ENCODE results near the gene SLC25A42. TPM values are rescaled to one million over a fixed set of nuclear protein-coding genes. Genes with fewer than 3 reads are reported as not detected.
"Not testable (repeated sequence)": the region's sequence is repeated elsewhere in the genome, so short reads cannot be mapped to it uniquely, and the experiment has no call there.

The SLC25A42 gene
- polyA plus RNA-seq, 1 donor, result 12.0 TPM

DNA sequence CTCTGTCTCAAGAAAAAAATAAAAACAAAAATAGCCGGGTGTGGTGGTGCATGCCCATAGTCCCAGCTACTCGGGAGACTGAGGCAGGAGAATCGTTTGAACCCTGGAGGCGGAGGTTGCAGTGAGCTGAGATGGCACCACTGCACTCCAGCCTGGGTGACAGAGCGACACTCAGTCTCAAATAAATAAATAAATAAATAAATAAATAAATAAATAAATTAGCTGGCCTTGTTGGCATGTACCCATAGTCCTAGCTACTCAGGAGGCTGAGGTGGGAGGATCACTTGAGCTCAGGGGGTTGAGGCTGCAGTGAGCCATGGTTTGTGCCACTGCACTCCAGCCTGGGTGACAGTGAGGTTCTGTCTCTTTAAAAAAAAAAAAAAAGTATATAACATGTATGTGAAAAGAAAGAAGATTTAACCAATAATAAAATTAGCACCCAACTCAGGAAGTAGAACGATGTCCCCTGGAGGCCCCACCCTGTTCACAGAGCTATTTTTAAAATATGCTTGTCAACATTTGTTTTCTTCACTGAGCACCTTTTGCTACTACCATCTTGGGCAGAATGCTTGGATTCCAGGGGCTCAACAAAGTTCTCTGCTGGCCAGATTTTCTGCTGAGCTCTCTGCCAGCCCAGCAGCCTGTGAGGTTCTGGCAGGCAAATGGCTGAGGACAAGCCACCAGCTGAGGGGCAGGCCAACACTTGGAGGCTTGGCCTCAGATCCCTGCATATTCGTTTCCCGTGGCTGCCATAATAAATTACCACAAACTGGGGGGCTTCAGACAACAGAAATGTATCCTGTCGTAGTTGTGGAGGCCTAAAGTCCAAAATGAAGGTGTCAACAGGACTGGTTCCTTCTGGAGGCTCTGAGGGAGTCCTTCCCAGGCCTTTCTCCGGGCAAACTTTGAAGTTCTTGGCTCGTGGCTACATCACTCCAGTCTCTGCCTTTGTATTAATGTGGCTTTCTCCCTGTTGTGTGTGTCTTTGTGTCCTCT lies 5.2 kb downstream of the SLC25A42 start:
- no peak for DNase-seq (ENCODE audit: low read depth)

DNA sequence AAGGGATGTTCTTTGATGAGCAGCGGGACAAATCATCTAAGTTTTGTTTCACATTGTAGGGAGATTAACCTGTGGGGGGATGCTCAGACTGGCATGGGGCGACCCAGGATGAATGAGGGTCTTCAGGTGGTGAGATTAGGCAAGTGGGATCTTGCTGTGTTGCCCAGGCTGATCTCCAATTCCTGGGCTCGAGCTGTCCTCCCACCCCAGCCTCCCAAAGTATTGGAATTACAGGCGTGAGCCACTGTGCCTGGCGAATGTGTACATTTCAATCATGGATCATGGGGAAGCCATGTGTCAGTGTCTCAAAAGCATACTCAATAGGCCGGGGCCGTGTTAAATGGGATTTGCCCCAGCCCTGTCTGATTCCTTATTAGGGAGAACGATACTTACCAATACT lies 8.1 kb downstream of the SLC25A42 start:
- DNase-seq (ENCODE audit: low read depth), result no peak

DNA sequence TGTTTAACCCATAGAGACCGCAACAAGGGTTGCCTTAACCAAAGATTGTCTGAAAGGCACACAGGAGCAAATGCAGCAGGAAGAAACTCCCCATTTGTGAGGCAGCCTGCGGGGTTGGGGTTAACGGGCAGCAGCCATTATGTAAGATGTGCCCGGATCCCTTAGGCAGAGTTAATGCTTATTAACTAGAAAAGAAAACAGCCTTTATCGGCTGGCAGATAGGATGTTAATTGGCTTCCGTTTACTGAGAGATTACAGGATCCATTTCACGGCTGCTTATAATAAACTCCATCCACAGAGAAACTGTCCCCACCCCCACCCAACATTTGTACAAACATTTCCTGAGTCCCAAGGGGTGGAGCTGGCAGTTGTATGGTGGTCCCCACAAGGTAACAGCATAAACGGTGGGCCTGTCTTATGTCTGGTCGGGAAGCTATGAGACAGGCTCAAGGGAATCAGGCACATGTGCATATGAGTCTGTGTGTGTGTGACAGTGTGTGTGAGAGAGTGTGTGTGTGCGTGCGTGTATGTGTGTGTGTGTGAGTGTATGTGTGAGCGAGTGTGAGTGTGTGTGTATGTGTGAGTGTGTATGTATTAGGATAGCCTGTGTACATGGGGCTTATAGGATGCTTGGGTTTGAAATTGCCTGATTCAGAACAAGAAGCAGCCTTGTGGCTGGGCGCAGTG lies 10.5 kb downstream of the SLC25A42 start:
- DNase-seq (ENCODE audit: low read depth), result no peak

DNA sequence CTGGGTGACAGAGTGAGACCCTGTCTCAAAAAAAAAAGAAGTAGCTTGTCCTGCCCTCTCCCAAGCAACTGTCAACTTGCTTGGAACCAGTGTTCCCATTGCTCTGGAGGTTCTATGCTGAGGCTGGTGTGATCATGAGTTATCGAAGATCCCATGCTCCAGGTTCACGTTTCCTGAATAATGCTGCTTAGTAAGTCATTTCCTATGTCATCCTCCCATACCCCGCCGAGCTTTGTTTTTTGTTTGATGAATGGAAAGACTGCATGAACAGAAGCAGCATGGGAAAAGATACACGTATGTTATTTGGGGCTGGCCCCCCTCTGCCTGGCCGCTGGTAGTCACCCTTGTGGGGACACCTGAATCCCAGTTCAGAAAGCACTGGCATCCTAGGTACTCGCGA lies 11.3 kb downstream of the SLC25A42 start:
- DNase-seq (ENCODE audit: low read depth), result no peak

DNA sequence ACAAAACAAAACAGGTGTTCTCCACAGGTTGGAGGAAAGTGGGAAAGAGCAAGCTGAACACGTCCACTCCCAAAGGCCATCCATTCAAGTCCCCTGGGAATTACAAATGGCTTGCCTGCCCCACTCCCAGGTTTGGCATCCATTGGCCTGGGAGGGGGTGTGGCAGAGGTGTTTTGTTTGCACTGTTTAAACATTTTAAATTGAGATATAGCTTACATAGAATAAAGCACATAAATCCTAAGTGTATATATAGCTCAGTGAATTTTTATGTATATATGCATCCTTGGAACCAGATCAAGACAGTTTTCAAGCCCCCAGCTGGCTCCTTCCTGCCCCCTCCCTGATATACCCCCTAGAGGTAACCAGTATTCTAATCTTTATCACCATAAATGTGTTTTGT lies 12.7 kb downstream of the SLC25A42 start:
- DNase-seq (ENCODE audit: low read depth), result no peak

DNA sequence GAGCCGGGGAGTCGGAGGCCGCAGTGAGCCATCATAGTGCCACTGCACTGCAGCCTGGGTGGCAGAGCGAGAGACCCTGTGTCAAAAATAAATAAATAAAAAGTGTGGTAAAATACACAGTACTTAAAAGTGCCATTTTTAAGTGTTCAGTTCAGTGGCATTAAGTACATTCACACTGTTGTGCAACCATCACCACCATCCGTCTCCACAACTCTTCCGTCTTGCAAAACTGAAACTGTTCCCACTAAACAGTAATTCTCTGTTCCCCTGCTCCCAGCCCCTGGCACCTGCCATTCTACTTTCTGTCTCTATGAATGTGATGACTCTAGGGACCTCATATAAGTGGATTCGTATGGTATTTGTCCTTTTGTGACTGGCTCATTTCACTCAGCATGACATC lies 13.3 kb downstream of the SLC25A42 start:
- no peak for DNase-seq (ENCODE audit: low read depth)

DNA sequence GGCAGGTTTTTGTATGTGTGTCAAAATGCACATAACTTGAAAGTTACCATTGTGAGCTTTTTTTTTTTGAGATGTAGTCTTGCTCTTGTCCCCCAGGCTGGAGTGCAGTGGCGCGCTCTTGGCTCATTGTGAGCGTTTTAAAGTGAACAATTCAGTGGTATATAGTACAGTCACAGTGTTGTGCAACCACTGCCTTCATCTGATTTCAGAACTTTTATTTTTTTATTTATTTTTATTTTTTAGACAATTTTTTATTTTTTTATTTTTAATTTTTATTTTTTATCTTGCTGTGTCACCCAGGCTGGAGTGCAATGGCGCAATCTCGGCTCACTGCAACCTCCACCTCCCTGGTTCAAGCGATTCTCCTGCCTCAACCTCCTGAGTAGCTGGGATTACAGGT lies 15.0 kb downstream of the SLC25A42 start:
- no peak for DNase-seq (ENCODE audit: low read depth)

DNA sequence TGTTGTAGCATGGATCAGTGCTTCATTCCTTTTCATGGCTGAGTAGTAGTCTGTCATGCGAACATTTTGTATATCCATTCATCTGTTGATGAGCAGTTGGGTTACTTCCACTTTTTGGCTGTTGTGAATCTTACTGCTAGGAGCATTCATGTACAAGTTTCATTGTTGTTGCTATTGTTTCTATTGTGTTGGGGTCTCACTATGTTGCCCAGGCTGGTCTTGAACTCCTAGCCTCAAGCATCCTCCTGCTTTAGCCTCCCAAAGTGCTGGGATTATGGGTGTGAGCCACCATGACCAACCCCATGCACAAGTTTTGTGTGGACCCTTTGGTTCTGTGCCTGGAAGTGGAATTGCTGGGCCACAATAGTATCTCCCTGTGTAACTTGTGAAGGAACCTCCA lies 15.8 kb downstream of the SLC25A42 start:
- DNase-seq (ENCODE audit: low read depth), result no peak

DNA sequence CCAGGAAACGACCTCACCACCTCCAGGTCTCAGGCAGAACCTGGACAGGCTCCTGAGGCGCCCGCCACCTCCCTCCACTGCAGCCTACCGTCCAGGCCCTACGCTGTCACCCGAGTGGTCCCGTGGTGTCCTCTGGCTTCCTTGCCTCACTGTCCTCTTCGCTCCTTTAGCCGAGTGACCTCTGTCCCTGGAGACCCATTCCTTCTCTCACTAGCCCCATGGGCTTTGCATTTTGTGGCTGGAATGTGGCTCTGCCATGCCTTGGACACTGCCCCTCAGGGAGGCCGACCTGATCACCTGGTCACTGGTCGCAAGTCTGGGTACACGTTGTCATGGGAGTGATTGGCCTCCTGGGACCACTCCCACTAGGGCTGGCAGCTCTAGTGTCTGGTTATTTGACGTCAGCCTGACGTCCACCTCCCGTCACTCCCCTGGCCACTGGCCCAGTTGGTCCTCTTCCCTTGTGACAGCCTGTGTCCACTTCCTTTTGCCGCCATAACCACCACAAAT lies 17.9 kb downstream of the SLC25A42 start:
- DNase-seq (ENCODE audit: low read depth), result no peak

DNA sequence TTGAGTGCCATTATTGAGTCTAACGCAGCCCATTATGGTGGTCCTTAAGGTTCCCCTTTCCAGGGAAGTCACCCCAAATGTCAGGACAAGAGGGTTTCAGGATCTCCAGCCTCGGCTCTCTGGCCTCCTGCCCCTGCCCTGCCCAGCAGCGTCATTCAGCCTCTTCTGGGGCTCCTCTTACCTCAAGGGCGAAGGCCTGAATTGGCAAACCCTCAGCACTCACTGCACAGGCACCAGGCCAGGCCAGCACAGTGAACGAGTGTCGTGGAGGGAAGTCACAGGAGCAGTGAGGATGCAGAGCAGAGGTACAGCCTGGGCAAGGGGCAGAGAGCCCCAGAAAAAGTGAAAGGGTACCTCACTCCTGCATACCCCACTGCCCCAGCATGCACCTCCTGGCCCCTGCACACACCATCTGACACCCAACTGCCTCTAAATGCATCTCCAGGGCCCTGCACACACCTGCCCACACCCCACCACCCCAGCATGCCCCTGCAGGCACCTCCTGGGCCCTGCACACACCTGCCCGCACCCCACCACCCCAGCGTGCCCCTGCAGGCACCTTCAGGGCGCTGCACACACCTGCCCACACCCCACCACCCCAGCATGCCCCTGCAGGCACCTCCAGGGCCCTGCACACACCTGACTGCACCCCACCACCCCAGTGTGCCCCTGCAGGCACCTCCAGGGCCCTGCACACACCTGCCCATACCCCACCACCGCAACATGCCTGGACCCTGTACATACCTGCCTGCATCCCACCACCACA lies 19.8 kb downstream of the SLC25A42 start:
- DNase-seq (ENCODE audit: low read depth), result no peak

DNA sequence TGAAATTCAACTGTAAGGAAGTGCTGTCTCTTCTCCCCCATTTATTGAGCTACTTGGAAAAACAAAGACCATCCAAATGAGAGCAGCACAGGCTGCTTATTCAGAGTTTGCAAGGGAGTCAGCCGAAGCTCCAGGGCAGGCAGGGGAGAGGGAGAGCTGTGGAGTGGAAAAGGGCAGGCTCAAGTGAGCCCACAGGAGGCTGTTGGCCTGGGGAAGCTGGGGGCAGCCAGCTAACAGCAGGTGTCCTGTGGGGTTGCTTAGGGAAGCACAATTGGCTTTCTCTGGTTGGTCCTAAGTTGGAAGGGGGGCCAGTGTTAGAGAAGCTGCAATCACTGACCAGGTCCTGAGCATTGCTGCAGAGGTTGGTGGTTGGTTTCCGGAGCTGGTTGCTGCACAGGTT lies 23.9 kb downstream of the SLC25A42 start:
- no peak for DNase-seq (ENCODE audit: low read depth)

DNA sequence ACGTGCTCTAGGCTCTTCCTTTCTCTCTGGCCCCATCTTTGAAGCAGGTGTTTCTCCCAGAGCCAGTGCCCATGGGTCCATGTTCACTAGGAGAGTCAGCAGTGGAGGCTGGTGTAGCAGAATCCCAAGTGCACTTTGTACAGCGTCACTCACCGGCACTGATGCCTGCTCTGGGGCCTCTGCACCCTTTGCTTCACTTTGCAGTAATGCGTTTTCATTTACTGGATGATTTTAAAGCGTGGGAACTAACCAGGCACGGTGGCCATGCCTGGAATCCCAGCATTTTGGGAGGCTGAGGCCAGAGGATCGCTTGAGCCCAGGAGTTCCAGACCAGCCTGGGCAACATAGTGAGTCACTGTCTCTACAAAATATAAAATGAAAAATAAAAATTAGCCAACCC lies 30.7 kb downstream of the SLC25A42 start:
- DNase-seq (ENCODE audit: low read depth), result no peak

DNA sequence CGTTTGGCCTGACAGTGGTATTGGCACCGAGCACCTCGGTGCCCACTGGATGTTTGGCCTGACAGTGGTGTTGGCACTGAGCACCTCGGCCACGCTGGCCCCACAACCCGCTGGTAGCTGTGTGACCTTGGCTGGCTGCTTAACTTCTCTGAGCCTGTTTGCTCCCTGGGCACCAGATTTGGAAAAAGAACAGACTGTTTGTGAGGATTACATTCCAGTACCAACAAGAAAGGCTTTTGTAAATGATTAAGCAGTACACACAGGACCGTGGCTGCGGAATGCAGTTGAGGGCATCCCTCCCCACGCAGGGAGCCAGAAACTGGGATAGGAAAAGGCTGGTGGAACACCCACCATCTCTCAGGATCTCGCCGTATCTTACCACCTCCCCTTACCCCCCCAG lies 31.9 kb downstream of the SLC25A42 start:
- no peak for DNase-seq (ENCODE audit: low read depth)

DNA sequence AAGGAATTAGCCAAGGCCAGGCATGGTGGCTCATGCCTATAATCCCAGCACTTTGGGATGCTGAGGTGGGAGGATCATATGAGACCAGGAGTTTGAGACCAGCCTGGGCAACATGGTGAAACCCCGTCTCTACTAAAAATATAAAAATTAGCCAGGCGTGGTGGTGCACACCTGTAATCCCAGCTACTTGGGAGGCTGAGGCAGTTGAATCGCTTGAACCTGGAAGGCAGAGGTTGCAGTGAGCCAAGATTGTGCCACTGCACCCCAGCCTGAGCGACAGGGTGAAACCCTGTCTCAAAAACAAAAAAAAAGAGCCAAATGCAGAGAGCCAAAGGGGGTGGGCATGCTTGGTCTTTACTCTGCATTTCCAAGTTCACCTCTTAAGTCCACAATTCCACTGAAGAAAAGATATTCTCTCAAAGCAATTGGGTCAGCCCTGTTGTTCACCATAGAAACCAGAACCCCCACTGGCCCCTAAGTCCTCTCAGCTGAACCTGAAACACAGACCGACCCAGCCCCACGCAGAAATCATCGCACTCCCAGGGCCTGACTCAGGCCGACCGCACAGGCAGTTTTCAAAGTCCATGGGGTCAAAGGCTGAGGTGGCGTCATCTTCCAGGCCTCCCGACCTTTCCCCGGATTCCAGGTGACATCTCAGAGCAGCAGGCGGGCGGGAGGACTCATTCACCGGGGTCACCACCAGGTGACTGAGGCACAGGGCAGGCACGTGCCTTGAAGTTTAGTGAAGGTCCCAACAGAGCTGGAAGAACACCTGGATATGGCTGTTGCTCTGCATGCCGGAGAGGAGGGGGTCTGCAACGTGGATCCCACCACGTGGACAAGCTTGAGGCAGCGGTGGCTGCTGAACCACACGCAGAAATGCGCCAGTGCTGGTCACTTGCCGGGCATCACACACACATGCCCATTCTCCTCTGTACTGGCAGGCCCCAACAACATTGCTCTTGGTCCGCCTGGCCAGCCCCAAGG lies 33.1 kb downstream of the SLC25A42 start:
- DNase-seq (ENCODE audit: low read depth), result no peak

DNA sequence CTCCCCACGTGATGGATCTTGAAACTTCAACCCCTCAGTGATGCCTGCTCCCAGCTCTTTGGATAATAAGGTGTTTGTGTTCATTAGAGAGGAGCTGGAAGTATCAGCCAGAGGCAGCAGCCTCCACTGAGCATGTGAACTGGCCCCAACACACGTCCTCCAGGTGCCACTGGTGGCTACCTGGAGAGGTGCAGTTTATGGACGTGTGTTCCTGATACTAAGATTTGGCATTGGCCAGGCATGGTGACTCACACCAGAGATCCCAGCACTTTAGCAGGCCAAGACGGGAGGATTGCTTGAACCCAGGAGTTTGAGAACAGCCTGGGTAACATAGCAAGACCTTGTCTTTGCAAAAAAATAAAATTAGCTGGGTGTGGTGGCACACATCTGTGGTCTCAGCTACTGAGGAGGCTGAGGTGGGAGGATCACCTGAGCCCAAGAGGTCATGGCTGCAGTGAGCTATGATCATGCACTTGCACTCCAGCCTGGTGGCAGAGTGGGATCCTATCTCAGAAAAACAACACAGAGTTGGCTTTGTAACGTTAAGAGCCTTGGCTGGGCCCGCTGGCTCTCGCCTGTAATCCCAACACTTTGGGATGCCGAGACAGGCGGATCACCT lies 34.4 kb downstream of the SLC25A42 start:
- DNase-seq (ENCODE audit: low read depth), result no peak

DNA sequence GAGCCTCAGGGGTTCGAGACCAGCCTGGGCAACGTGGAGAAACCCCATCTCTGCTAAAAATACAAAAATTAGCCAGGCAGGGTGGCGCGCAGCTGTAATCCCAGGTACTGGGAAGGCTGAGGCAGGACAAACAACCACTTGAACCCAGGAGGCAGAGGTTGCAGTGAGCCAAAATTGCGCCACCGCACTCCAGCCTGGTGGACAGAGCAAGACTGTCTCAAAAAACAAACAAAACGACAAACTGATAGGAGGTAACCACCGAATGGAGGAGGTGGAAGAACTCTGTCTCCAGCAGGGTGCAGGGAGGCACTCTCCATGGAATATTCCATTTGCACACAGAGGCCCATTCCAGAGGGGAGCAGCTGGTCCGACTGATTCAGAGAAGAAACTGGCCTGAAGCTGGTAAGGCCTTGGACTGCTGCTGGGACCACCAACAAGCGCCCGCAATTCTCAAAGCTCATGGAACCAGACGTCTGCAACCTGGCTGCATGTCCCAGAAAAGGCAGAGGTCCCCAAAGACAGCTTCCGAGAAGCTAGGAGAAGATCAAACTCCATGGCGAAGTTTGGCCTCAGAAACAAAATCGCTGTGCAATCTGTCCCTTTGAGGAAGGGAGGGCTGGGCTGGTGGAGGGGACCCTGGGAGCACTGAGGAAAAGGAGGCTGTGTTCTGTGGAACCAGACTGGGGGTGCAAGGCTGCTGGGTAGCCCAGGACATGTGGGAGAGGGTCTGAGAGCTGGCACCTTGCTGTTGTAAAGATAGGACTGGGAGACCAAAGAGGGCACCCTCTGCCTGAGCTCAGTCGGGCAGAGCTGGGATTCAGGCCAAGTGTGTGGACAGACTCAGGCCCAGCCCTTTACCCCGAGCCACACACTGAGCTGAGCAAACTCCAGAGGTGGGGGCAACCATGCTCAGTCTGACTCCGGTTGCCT lies 35.2 kb downstream of the SLC25A42 start:
- no peak for DNase-seq (ENCODE audit: low read depth)

DNA sequence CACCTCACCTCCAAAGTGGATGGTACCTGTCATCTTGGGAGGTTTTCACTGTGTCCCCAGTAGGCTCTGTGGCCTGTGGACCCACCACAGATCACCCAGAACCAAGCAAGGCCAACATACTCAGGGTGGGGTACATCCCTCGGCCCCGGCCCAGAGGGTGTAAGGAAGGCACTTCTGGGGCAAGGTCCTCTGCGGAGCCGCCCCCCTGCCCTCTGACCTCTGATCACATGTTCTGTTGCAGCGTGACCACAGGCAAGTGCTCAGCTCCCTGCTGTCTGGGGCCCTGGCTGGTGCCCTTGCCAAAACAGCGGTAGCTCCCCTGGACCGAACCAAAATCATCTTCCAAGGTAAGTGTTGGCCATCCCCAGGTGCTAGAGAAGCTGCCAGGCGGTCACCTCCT lies 37.7 kb downstream of the SLC25A42 start:
- DNase-seq (ENCODE audit: low read depth), result no peak

DNA sequence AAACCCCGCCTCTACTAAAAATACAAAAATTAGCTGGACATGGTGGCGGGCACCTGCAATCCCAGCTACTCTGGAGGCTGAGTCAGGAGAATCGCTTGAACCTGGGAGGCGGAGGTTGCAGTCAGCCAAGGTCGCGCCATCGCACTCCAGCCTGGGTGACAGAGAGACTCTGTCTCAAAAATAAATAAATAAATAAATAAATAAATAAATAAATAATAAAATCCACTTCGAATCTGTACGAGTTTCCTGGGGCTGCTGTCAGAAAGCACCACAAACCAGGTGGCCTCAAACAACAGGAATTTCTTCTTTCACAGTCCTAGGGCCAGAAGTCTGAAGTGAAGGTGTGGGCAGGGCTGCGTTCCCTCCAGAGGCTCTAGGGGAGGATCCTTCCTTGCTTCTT lies 38.8 kb downstream of the SLC25A42 start:
- DNase-seq (ENCODE audit: low read depth), result not testable (repeated sequence)

DNA sequence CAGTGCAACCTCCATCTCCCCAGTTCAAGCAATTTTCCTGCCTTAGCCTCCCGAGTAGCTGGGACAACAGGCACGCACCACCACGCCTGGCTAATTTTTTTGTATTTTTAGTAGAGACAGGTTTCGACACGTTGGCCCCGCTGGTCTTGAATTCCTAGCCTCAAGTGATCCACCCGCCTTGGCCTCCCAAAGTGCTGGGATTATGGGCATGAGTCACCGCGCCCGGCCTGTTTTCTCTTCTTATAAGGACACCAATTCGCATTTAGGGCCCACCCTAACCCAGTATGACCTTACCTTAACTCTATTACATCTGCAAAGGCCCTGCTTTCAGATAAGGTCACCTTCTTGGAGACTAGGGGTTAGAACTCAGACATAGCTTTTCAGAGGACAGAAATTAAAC lies 39.4 kb downstream of the SLC25A42 start:
- no peak for DNase-seq (ENCODE audit: low read depth)

Data from forelimb muscle (tissue), 1 donor.